Ascending aorta (tissue), 2 donors: ENCODE measurements around the gene ZMYND8. TPM values are rescaled to one million over a fixed set of nuclear protein-coding genes. Genes with fewer than 3 reads are reported as not detected.

Experiments used
- DNase-seq, 2 donors: peaks; one replicate each; pipeline ENCODE4 v3.0.0-alpha.2; 2019; ENCODE audit warnings: low spot score in 2 of 2
- H3K27ac ChIP-seq, 2 donors: fragments of 200-600 bp; sonication (generic); one replicate each; pipeline ENCODE4 v1.5.1; 2016 to 2017; ENCODE audit warnings: mild to moderate bottlenecking in 1 of 2
- H3K27me3 ChIP-seq: fragments of 200-600 bp; sonication (generic); one replicate; pipeline ENCODE4 v1.5.1; 2017
- H3K36me3 ChIP-seq, 2 donors: fragments of 200-600 bp; sonication (generic); one replicate each; pipeline ENCODE4 v1.5.1; 2016
- H3K4me1 ChIP-seq, 2 donors: fragments of 200-600 bp; sonication (generic); one replicate each; pipeline ENCODE4 v1.5.1; 2016 to 2017; ENCODE audit warnings: mild to moderate bottlenecking in 1 of 2
- H3K4me3 ChIP-seq, 2 donors: fragments of 200-600 bp; sonication (generic); one replicate each; pipeline ENCODE4 v1.5.1; 2016 to 2017; ENCODE audit warnings: mild to moderate bottlenecking in 1 of 2
- H3K9me3 ChIP-seq, 2 donors: fragments of 200-600 bp; sonication (generic); one replicate each; pipeline ENCODE4 v1.5.1; 2016
- CTCF ChIP-seq, 3 experiments: fragments of 200-600 bp in 2 of 3; fragments of 450-650 bp in 1 of 3; sonication (generic) in 2 of 3; IDR thresholded peaks; one replicate each; pipeline ENCODE4 v1.5.1; 2016 to 2019; ENCODE audit warnings: antibody characterized with exemption in 3 of 3, mild to moderate bottlenecking in 1 of 3, moderate library complexity in 1 of 3
- intact Hi-C: fragments of 100-400 bp; cut with DNase I; formaldehyde crosslinking; loops from one replicate; pipeline ENCODE4 v1.15.1; 2023
- total RNA-seq: library from RNA; depleted of rRNA; stranded (reverse); fragments of >200 nt; gene quantifications from one replicate; pipeline ENCODE4 v1.1.0, GENCODE V29; 2016

The ZMYND8 gene
- total RNA-seq, 1 donor from 2014 or later: 23.2 TPM

DNA sequence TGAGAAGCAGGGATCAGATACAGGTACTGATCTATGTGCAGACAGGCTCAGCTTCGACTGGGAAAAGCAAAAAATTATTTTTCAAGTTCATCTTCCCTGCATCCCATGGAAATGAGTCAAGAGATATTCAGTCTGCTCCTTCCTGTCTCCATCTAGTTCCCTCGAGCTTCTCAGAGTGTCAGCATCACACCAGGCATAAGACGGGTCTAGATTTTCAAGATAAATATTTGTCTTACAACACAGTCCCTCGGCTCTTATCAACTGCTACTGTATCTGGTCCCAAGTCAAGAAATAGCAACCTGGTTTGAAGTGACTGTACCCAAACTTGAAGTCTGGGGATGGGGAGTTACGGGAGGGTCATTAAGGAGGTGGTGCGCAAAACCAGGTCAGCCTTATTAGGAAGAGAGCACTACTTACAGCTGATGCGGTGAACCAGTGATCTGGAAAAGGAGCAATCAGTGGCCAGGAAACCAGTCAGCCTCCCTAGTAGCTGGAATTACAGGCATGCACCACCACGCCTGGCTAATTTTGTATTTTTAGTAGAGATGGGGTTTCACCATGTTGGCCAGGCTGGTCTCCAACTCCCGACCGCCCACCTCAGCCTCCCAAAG lies 29.7 kb downstream of the ZMYND8 start:
- Histone ChIP-seq H3K27me3 (no peaks in the 10 kb centered on the region), H3K4me3 (no peak overlapping the region), H3K4me1 (peaks cover 8 to 17% of the 10 kb centered on the region in 2 donors), H3K27ac (peak overlapping the region; percentile 41 to 46), H3K36me3 (no peaks in the 10 kb centered on the region), H3K9me3 (no peaks in the 10 kb centered on the region)
- DNase-seq: no peak
- intact Hi-C loops: no loop called here
- no peak for TF ChIP-seq CTCF (IDR thresholded peaks at IDR 0.05)

DNA sequence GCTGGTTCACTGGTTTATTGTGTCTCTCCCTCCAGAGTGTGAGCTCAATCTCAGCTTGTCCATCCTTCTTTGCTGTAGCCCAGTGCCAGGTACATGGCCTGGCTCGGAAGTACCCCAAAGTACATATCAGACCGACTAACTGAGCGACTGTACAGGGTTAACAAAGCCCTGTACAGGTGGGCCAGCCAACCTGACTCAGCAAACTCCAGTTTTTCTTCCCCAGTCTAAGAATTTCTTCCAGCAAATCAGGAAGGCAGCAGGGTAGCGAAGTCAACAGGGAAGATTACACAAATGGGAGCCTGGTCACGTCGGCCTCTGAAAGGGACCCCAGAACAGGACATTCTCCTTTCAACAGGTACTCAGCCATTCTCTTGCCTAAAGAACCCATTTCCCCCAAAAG lies 31.3 kb downstream of the ZMYND8 start:
- DNase-seq: no peak
- no peak overlapping the region for H3K4me3 ChIP-seq
- H3K27me3 ChIP-seq: no peaks in the 10 kb centered on the region
- H3K27ac ChIP-seq: no peak overlapping the region
- no peaks in the 10 kb centered on the region for H3K36me3 ChIP-seq
- no peak for TF ChIP-seq CTCF (IDR thresholded peaks at IDR 0.05)
- intact Hi-C loops: no loop called here
- H3K9me3 ChIP-seq: no peaks in the 10 kb centered on the region
- H3K4me1 ChIP-seq: peaks cover 5 to 22% of the 10 kb centered on the region in 2 donors

GRCh38 chr20:47320990-47321805 lies 35.3 kb downstream of the ZMYND8 start:
- H3K9me3 ChIP-seq: no peaks in the 10 kb centered on the region
- intact Hi-C loops: no loop called here
- peaks cover 26 to 53% of the 10 kb centered on the region in 2 donors for H3K4me1 ChIP-seq
- peak overlapping the region; percentile 97 to 99 for H3K27ac ChIP-seq
- no peak overlapping the region for H3K4me3 ChIP-seq
- no peak for DNase-seq
- H3K27me3 ChIP-seq: no peaks in the 10 kb centered on the region
- no peaks in the 10 kb centered on the region for H3K36me3 ChIP-seq
- no peak for TF ChIP-seq CTCF (IDR thresholded peaks at IDR 0.05)

- Histone ChIP-seq H3K27ac (peak overlapping the region; percentile 97 to 99), H3K27me3 (no peaks in the 10 kb centered on the region), H3K4me1 (peaks cover 31 to 50% of the 10 kb centered on the region in 2 donors), H3K36me3 (no peaks in the 10 kb centered on the region), H3K9me3 (no peaks in the 10 kb centered on the region), H3K4me3 (peak overlapping the region in 1 of 2 donors; percentile 11)
- DNase-seq: peak in 1 of 2 donors; percentile 77
- intact Hi-C loops: loop anchor here (1.0 kb wide), 1 partner anchor 12 kb away; no protein-coding TSS in a partner anchor
- TF ChIP-seq CTCF (IDR thresholded peaks at IDR 0.05): no peak
Measured at GRCh38 chr20:47319517-47320252, 36.8 kb downstream of the ZMYND8 start.

DNA sequence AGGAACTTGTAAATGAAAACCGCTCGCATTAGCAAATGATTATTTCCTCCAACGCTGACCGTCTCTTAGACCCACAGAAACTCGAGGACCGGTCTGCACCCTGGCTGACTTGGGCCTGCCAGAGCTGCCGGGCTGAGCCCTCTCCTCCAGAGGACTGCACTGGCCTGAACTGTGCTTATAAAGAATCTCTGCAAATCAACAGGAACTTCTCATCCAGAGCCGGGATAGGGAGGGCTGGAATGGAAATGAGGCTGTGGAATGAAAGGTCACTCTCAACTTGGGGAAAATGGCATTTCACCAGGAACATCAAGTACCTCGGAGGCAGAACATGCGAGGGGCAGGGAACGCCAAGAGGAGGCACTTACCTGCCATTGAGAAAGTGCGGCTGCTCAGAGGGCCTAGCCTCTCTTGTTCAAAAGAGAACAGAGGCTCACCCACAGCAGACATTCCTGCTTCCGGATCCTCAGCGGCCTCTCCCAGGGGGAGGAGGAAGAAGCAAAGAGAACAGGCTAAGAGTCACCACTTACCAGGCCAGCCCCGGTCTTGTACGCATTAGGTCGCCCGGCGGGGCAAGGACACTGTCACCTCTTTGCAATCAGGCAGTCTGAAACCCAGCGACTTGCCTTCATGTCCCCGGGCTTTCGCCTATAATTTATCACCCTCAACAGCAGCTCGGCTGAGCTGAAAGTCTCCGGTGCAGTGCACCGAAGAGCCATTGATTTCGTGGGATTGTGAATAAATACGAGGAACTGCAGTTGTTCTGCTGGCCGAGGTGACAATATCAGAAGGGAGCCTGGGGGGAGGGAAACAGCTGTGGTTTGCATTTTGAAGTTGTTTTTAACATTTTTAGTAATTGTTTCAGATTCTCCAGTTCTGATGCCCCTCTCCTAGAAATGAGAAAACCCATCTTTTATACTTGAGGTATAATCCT lies 37.6 kb downstream of the ZMYND8 start:
- DNase-seq: peak; percentile 39 to 91
- H3K4me3 ChIP-seq: peak overlapping the region; percentile 15 to 36
- no peaks in the 10 kb centered on the region for H3K27me3 ChIP-seq
- TF ChIP-seq CTCF (IDR thresholded peaks at IDR 0.05): no peak
- H3K9me3 ChIP-seq: no peaks in the 10 kb centered on the region
- peaks cover 31 to 52% of the 10 kb centered on the region in 2 donors for H3K4me1 ChIP-seq
- intact Hi-C loops: loop anchor here (1.0 kb wide), 1 partner anchor 12 kb away; no protein-coding TSS in a partner anchor
- H3K36me3 ChIP-seq: no peaks in the 10 kb centered on the region
- peak overlapping the region; percentile 97 to 99 for H3K27ac ChIP-seq
